OCI-LY1 (cell line): Measurements from ENCODE around the gene DPH3.

ENCODE experiments used
- CTCF ChIP-seq: fragments of 200-600 bp; sonication (generic), shearing (Covaris generic); IDR thresholded peaks from 2 replicates; pipeline ENCODE4 v1.5.1; 2017; ENCODE audit warnings: mild to moderate bottlenecking, antibody characterized with exemption, low read length, moderate library complexity, mixed read lengths
- EZH2 ChIP-seq: fragments of 200-600 bp; sonication (generic), shearing (Covaris generic); IDR thresholded peaks from 2 replicates; pipeline ENCODE4 v1.8.0; 2017; ENCODE audit warnings: borderline replicate concordance, mixed run types, mild to moderate bottlenecking, antibody characterized with exemption, low read length, moderate library complexity, mixed read lengths

GRCh38 chr3:16294844-16295243 is 30.1 kb upstream of the DPH3 start:
- TF ChIP-seq CTCF (no peak), EZH2 (no peak)
